MM.1S (cell line): ENCODE data around the gene RPS6KA2.

Experiments
- CTCF ChIP-seq: fragments of 300-600 bp; sonication (generic); IDR thresholded peaks from 2 replicates; pipeline ENCODE4 v1.5.1; 2016; ENCODE audit warnings: antibody characterized with exemption, low read length, mixed read lengths
- EZH2 ChIP-seq: fragments of 300-600 bp; sonication (generic); optimal IDR thresholded peaks from 2 replicates; pipeline ENCODE3; 2017; ENCODE audit warnings: low read depth, mild to moderate bottlenecking, antibody characterized with exemption, low read length, mixed read lengths
- EZH2phosphoT487 ChIP-seq: fragments of 300-600 bp; sonication (generic); IDR thresholded peaks from 2 replicates; pipeline ENCODE4 v1.6.1; 2018; ENCODE audit warnings: antibody characterized with exemption, low read length

DNA sequence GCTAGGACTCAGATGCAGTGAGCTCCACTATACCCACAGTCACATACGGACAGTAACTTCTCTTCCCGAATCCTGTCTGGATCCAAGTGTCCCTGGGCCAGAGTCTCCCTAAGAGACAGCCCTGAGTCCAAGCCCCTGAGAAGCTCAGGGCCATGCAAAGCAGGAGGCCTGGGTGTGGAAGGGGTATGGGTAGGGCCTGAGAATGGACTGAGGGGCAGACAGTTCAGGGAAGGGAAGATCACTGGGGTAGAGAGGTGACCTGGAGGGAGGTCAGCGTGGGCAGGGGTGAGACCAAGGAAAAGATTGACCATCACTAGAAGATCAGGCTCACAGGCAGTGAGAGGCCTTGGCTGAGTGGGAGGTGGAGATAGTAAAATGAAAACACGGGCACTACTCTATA lies 8.8 kb downstream of the RPS6KA2 start:
- TF ChIP-seq CTCF (no peak), EZH2phosphoT487 (no peak), EZH2 (no peak)
